ENCODE measurements around the gene URM1.

URM1 gene

GRCh38 chr9:128428644-128429512 lies 57.7 kb downstream of the URM1 start:
- peaks cover 12% of the 10 kb centered on the region; the same call in 1 of the 2 replicates for H3K27me3 ChIP-seq (ENCODE audit: insufficient read depth, low read length)
- no peak overlapping the region for H2AFZ ChIP-seq (ENCODE audit: low read length)
- no peaks in the 10 kb centered on the region for H3K36me3 ChIP-seq (ENCODE audit: insufficient read depth, low read length)
- no peak for TF ChIP-seq CTCF (IDR thresholded peaks at IDR 0.05; ENCODE audit: low read length)
- TF ChIP-seq EZH2 (IDR thresholded peaks at IDR 0.05; ENCODE audit: borderline replicate concordance, low read length): no peak
- no peaks in the 10 kb centered on the region for H4K20me1 ChIP-seq (ENCODE audit: insufficient read depth, low read length)
- no peaks in the 10 kb centered on the region for H3F3A ChIP-seq (ENCODE audit: insufficient read depth, low read length)
- no peak overlapping the region for H3K4me3 ChIP-seq (ENCODE audit: low read depth, low read length, poor library complexity, severe bottlenecking)
- no peak overlapping the region for H3K9ac ChIP-seq (ENCODE audit: low read length)
- no peak overlapping the region for H3K4me2 ChIP-seq (ENCODE audit: low read length)
- H3K27ac ChIP-seq (ENCODE audit: low read depth, low read length, poor library complexity, severe bottlenecking): no peak overlapping the region
- H3K9me3 ChIP-seq (ENCODE audit: low read length): no peaks in the 10 kb centered on the region
- no peaks in the 10 kb centered on the region for H3K4me1 ChIP-seq (ENCODE audit: insufficient read depth, low read length, severe bottlenecking)
- H3K9me2 ChIP-seq (ENCODE audit: low read depth, low read length): no peaks in the 10 kb centered on the region
- no peaks in the 10 kb centered on the region for H3K79me2 ChIP-seq (ENCODE audit: insufficient read depth, low read length)

DNA sequence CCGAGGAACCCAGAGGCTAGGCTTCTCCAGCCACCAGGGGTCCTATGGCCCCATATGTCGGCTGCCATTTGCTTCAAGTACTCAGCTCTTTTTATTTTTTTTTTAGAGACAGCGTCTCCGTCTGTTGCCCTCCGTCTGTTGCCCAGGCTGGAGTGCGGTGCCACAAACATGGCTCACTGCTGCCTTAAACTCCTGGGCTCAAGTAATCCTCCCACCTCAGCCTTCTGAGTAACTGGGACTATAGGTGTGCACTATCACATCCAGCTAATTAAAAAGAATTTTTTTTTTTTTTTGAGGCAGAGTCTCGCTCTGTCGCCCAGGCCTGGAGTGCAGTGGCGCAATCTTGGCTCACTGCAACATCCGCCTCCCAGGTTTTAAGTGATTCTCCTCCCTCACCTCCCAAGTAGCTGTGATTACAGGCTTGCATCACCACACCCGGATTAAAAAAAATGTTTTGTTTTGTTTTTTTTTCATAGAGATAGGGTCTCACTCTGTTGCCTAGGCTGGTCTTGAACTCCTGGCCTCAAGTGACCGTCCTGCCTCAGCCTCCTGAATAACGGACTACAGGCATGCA lies 58.4 kb downstream of the URM1 start:
- TF ChIP-seq CTCF (IDR thresholded peaks at IDR 0.05; ENCODE audit: low read length) (no peak), EZH2 (IDR thresholded peaks at IDR 0.05; ENCODE audit: borderline replicate concordance, low read length) (no peak)
- Histone ChIP-seq H4K20me1 (ENCODE audit: insufficient read depth, low read length) (no peaks in the 10 kb centered on the region), H3K4me1 (ENCODE audit: insufficient read depth, low read length, severe bottlenecking) (no peaks in the 10 kb centered on the region), H3K27ac (ENCODE audit: low read depth, low read length, poor library complexity, severe bottlenecking) (no peak overlapping the region), H3K79me2 (ENCODE audit: insufficient read depth, low read length) (no peaks in the 10 kb centered on the region), H3K9me2 (ENCODE audit: low read depth, low read length) (no peaks in the 10 kb centered on the region), H3K9me3 (ENCODE audit: low read length) (no peaks in the 10 kb centered on the region), H3K4me2 (ENCODE audit: low read length) (no peak overlapping the region), H3K27me3 (ENCODE audit: insufficient read depth, low read length) (peaks cover 12% of the 10 kb centered on the region; the same call in 1 of the 2 replicates), H3K36me3 (ENCODE audit: insufficient read depth, low read length) (no peaks in the 10 kb centered on the region), H3K9ac (ENCODE audit: low read length) (no peak overlapping the region), H3F3A (ENCODE audit: insufficient read depth, low read length) (no peaks in the 10 kb centered on the region), H2AFZ (ENCODE audit: low read length) (no peak overlapping the region), H3K4me3 (ENCODE audit: low read depth, low read length, poor library complexity, severe bottlenecking) (no peak overlapping the region)

DNA sequence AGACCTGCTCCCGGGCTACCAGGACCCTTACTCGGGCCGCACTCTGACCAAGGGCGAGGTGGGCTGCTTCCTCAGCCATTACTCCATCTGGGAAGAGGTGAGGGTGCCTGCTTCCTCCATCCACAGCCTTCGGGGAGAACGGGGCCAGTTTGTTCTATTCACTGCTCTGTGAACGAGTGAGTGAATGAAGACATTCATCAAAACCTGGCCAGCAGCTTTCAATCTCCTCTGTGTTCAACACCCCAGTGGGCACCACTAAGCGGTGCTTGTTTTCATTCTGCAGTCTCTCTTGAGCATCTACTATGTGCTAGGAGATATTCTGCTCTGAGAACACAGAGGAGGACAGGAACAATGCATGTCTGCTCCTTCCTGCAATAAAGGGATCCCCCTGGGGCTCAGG lies 60.0 kb downstream of the URM1 start:
- Histone ChIP-seq H4K20me1 (ENCODE audit: insufficient read depth, low read length) (no peaks in the 10 kb centered on the region), H3K27ac (ENCODE audit: low read depth, low read length, poor library complexity, severe bottlenecking) (no peak overlapping the region), H3K36me3 (ENCODE audit: insufficient read depth, low read length) (no peaks in the 10 kb centered on the region), H3K4me3 (ENCODE audit: low read depth, low read length, poor library complexity, severe bottlenecking) (no peak overlapping the region), H2AFZ (ENCODE audit: low read length) (no peak overlapping the region), H3K9ac (ENCODE audit: low read length) (no peak overlapping the region), H3K27me3 (ENCODE audit: insufficient read depth, low read length) (peaks cover 12% of the 10 kb centered on the region; the same call in 1 of the 2 replicates), H3F3A (ENCODE audit: insufficient read depth, low read length) (no peaks in the 10 kb centered on the region), H3K4me2 (ENCODE audit: low read length) (no peak overlapping the region), H3K9me3 (ENCODE audit: low read length) (no peaks in the 10 kb centered on the region), H3K9me2 (ENCODE audit: low read depth, low read length) (no peaks in the 10 kb centered on the region), H3K79me2 (ENCODE audit: insufficient read depth, low read length) (no peaks in the 10 kb centered on the region), H3K4me1 (ENCODE audit: insufficient read depth, low read length, severe bottlenecking) (no peaks in the 10 kb centered on the region)
- no peak for TF ChIP-seq CTCF (IDR thresholded peaks at IDR 0.05; ENCODE audit: low read length)
- TF ChIP-seq EZH2 (IDR thresholded peaks at IDR 0.05; ENCODE audit: borderline replicate concordance, low read length): no peak

Measured in OCI-LY1 (cell line).